Peyer's patch (tissue), 4 donors: ENCODE results near the gene REV3L. TPM values are rescaled to one million over a fixed set of nuclear protein-coding genes. Genes with fewer than 3 reads are reported as not detected.

ENCODE experiments used
- DNase-seq, 3 donors: peaks; one replicate each; pipeline ENCODE4 v3.0.0-alpha.2; 2017 to 2019
- H3K27ac ChIP-seq, 4 donors: fragments of 200-600 bp; sonication (generic); one replicate each; pipeline ENCODE4 v1.5.1; 2016 to 2019
- H3K27me3 ChIP-seq, 2 donors: fragments of 200-600 bp; sonication (generic); one replicate each; pipeline ENCODE4 v1.5.1; 2019
- H3K36me3 ChIP-seq, 3 donors: fragments of 200-600 bp; sonication (generic); one replicate each; pipeline ENCODE4 v1.5.1; 2016 to 2019
- H3K4me1 ChIP-seq, 4 donors: fragments of 200-600 bp; sonication (generic); one replicate each; pipeline ENCODE4 v1.5.1; 2016 to 2019
- H3K4me3 ChIP-seq, 4 donors: fragments of 200-600 bp; sonication (generic); 1 replicate in 3 of 4; 2 replicates in 1 of 4; pipeline ENCODE4 v1.5.1; 2016 to 2019; ENCODE audit warnings: mild to moderate bottlenecking in 1 of 4
- H3K9me3 ChIP-seq, 4 donors: fragments of 200-600 bp; sonication (generic); one replicate each; pipeline ENCODE4 v1.5.1; 2016 to 2019; ENCODE audit warnings: mild to moderate bottlenecking in 1 of 4
- CTCF ChIP-seq, 6 experiments: fragments of 450-650 bp in 4 of 6; fragments of 200-600 bp in 2 of 6; sonication (generic) in 1 of 6; IDR thresholded peaks; one replicate each; pipeline ENCODE4 v1.5.1; 2017 to 2019; ENCODE audit warnings: antibody characterized with exemption in 6 of 6, mild to moderate bottlenecking in 3 of 6, moderate library complexity in 1 of 6
- POLR2A ChIP-seq, 2 donors: fragments of 450-650 bp; IDR thresholded peaks; one replicate each; pipeline ENCODE4 v1.5.1; 2017; ENCODE audit warnings: antibody characterized with exemption in 2 of 2, mild to moderate bottlenecking in 2 of 2, moderate library complexity in 2 of 2
- total RNA-seq, 4 donors: library from RNA; depleted of rRNA; stranded (reverse); fragments of >200 nt; gene quantifications; one replicate each; pipeline ENCODE4 v1.1.0, GENCODE V29; 2016

REV3L gene
- total RNA-seq, 4 donors from 2014 or later: 20.5 to 50.3 (median 38.0) TPM

DNA sequence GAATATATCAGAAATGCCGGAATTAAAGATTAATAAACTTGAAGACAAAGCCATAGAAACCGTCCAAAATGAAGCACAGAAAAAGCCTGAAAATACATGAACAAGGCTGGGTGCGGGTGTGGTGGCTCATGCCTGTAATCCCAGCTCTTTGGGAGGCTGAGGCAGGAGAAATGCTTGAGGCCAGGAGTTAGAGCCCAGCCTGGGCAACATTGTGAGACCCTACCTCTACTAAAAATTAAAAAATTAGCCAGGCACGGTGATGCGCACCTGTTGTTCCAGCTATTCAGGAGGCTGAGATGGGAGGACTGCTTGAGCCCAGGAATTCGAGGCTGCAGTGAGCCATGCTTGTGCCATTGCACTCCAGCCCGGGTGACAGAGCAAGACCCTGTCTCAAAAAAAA, 32.9 kb downstream of the REV3L start:
- TF ChIP-seq CTCF (IDR thresholded peaks at IDR 0.05) (no peak), POLR2A (IDR thresholded peaks at IDR 0.05) (no peak)
- H3K9me3 ChIP-seq: no peaks in the 10 kb centered on the region
- no peaks in the 10 kb centered on the region for H3K4me1 ChIP-seq
- H3K27me3 ChIP-seq: no peaks in the 10 kb centered on the region
- H3K36me3 ChIP-seq: no peaks in the 10 kb centered on the region
- no peak for DNase-seq
- H3K4me3 ChIP-seq: no peak overlapping the region
- no peak overlapping the region for H3K27ac ChIP-seq

- Histone ChIP-seq H3K27me3 (no peaks in the 10 kb centered on the region), H3K4me3 (no peak overlapping the region), H3K27ac (no peak overlapping the region), H3K9me3 (no peaks in the 10 kb centered on the region), H3K36me3 (no peaks in the 10 kb centered on the region), H3K4me1 (no peaks in the 10 kb centered on the region)
- no peak for TF ChIP-seq POLR2A (IDR thresholded peaks at IDR 0.05)
- no peak for DNase-seq
Observed at GRCh38 chr6:111449129-111449528, 33.9 kb downstream of the REV3L start.

GRCh38 chr6:111447051-111447450, 36.0 kb downstream of the REV3L start:
- Histone ChIP-seq H3K27ac (no peak overlapping the region), H3K9me3 (no peaks in the 10 kb centered on the region), H3K4me3 (no peak overlapping the region), H3K36me3 (no peaks in the 10 kb centered on the region), H3K4me1 (no peaks in the 10 kb centered on the region), H3K27me3 (no peaks in the 10 kb centered on the region)
- DNase-seq: no peak
- TF ChIP-seq CTCF (IDR thresholded peaks at IDR 0.05) (no peak), POLR2A (IDR thresholded peaks at IDR 0.05) (no peak)

DNA sequence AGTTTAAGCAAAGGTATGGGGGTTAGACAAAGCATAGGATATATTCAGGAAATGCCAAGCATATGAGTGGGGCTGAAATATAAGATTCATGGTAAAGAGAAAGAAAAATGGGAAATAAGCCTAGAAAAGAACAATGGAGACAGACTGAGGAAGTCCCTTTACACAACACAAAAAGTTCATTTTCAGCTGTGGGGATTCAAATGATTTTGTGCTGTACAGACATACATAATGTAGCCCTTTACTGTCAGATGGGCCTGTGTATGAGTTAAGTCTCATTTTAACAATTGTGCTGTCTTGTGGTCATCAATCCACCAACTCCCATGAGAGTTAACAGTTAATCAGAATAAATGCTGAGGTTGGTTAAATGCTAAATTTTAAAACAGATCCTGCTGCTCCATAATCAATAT, 37.2 kb downstream of the REV3L start:
- Histone ChIP-seq H3K27ac (no peak overlapping the region), H3K4me1 (no peaks in the 10 kb centered on the region), H3K9me3 (no peaks in the 10 kb centered on the region), H3K27me3 (no peaks in the 10 kb centered on the region), H3K4me3 (no peak overlapping the region), H3K36me3 (no peaks in the 10 kb centered on the region)
- no peak for TF ChIP-seq CTCF (IDR thresholded peaks at IDR 0.05)
- TF ChIP-seq POLR2A (IDR thresholded peaks at IDR 0.05): no peak
- DNase-seq: no peak

DNA sequence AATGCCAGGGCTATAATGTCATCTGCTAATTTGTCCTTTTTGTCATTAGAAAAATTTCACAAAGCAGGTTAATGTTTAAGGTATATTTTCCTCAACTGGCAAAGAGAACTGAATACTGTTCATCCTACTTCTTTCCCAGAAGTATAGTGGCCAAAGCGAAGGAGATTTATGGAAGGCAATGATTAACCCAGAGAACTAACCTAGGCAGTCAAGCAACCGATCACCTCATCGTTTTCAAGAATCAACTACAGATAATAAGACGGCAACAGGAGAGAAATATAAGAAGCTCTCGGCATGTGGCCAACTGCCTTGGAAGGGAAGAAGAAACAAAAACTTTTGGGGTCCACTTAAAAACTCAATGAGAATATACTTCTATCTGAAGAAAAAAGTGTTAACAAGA, 38.2 kb downstream of the REV3L start:
- TF ChIP-seq POLR2A (IDR thresholded peaks at IDR 0.05) (no peak), CTCF (IDR thresholded peaks at IDR 0.05) (no peak)
- Histone ChIP-seq H3K27ac (no peak overlapping the region), H3K4me3 (no peak overlapping the region), H3K9me3 (no peaks in the 10 kb centered on the region), H3K4me1 (no peaks in the 10 kb centered on the region), H3K36me3 (no peaks in the 10 kb centered on the region), H3K27me3 (no peaks in the 10 kb centered on the region)
- DNase-seq: no peak

GRCh38 chr6:111441678-111442243, 41.3 kb downstream of the REV3L start:
- Histone ChIP-seq H3K27ac (no peak overlapping the region), H3K9me3 (no peaks in the 10 kb centered on the region), H3K4me1 (no peaks in the 10 kb centered on the region), H3K4me3 (no peak overlapping the region), H3K36me3 (no peaks in the 10 kb centered on the region), H3K27me3 (no peaks in the 10 kb centered on the region)
- peak in 1 of 3 donors; percentile 34 for DNase-seq
- no peak for TF ChIP-seq CTCF (IDR thresholded peaks at IDR 0.05)
- TF ChIP-seq POLR2A (IDR thresholded peaks at IDR 0.05): no peak
